Measurements from ENCODE around the gene SNN. TPM values are rescaled to one million over a fixed set of nuclear protein-coding genes. Genes with fewer than 3 reads are reported as not detected.

The SNN gene
- total and polyA plus RNA-seq, 9 of the 15 experiments (the other 6 are each of a cell fraction or from before 2014, with no cell fraction given), result 0.07 to 2.9 (median 1.9) TPM

DNA sequence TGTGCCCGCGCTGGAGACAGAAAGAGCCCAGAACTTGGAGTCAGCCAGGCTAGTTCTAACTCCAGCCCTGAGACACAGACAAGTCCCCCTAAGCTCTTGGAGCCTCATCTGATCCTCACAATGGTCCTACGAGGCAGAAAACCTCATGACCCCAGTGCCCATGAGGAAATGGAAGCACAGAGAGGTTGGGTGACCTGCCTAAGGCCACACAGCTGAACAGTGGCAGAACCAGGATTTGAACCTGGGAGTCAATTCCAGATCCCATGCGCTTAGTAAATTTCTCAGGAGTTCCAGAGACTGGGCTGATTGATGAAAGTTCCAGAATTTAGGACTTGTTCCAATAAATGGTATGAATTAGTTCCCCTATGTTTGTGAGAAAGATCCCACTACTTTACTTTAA lies 42.5 kb upstream of the SNN start (continued):
- TF ChIP-seq ZFP36 (IDR thresholded peaks at IDR 0.05; ENCODE audit: low read depth, low read length, partially characterized antibody) (peak; percentile 91), BHLHE40 (IDR thresholded peaks at IDR 0.05; ENCODE audit: low read length) (no peak), NCOA2 (IDR thresholded peaks at IDR 0.05; ENCODE audit: partially characterized antibody in 2 of 2) (no peak), KDM1A (IDR thresholded peaks at IDR 0.05) (peak; percentile 34 to 45; a peak in 2 of 4 replicates), ZNF76 (CRISPR knock-in tag; IDR thresholded peaks at IDR 0.05; ENCODE audit: borderline replicate concordance) (no peak), THRAP3 (IDR thresholded peaks at IDR 0.05; ENCODE audit: borderline replicate concordance) (no peak), ADNP (tag; IDR thresholded peaks at IDR 0.05) (peak; percentile 69)

DNA sequence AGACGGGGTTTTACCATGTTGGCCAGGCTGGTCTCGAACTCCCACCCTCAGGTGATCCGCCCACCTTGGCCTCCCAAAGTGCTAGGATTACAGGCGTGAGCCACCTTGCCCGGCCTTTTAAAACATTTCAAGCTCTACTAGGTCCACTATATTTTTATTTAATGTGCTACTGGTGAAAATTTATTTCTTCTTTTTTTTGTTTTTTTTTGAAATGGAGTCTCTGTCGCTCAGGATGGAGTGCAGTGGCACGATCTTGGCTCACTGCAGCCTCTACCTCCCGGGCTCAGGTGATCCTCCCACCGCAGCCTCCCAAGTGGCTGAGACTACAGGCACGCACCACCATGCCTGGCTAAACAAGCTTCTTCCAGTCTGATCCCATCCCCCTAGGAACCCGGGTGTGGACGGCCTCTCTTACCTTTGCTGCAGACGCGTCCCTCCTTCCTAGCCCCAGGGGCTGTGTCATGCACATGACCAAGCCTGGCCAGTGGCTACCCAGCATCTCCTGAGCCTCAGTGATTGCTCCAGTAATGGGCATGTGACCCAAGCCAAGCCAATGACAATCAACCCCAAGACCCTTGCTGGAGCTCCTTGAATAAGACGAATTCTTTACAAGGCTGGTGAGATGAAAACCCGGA lies 41.5 kb upstream of the SNN start:
- DNase-seq (ENCODE audit: extremely low read depth in 1 of 4, low spot score in 3 of 4) (no peak), FAIRE-seq (no peak), ATAC-seq (peak; percentile 25)
- H3K9me3 ChIP-seq (replicated peaks; ENCODE audit: control insufficient read depth, insufficient read depth, low read depth, low read length), result no peaks in the 10 kb centered on the region
- H3K4me2 ChIP-seq (ENCODE audit: insufficient read depth, low read length), result no peak overlapping the region
- no peak overlapping the region for H2AFZ ChIP-seq (ENCODE audit: low read depth, low read length)
- no TSS peak for BruUV-seq (replicated peaks)
- H3K9ac ChIP-seq (ENCODE audit: insufficient read depth in 1 of 2, low read depth in 2 of 2, low read length in 2 of 2), result peak overlapping the region in 1 of 2 experiments; percentile 14; a peak in 1 of 4 replicates
- POLR2A ChIA-PET, result interaction anchor here (0.6 to 1.6 kb wide), 4 partner anchors 10 to 224 kb away, joined by 3 to 8 read pairs (median 3); no protein-coding TSS in a partner anchor
- H3K27ac ChIP-seq (ENCODE audit: extremely low read depth, low read depth, low read length), result no peak overlapping the region; the same call in 2 of the 3 replicates
- H3K4me1 ChIP-seq (replicated peaks in 1 of 2; ENCODE audit: control insufficient read depth in 2 of 2, insufficient read depth in 2 of 2, low read length in 2 of 2), result peaks cover 15 to 26% of the 10 kb centered on the region in 2 experiments
- CTCF ChIA-PET (ENCODE audit: low intra/inter-chr PET ratio), result no interaction called here
- no peaks in the 10 kb centered on the region for H3K9me1 ChIP-seq (ENCODE audit: control insufficient read depth, insufficient read depth, low read length)
- WGBS (ENCODE audit: insufficient coverage, low coverage, missing lambda C conversion rate), result 85% methylated on average over 15 of the region's 16 CpGs
- no peak overlapping the region for H3K4me3 ChIP-seq
- H3K27me3 ChIP-seq (ENCODE audit: control insufficient read depth in 2 of 2, insufficient read depth in 2 of 2, low read length in 2 of 2), result peaks cover 0 to 9% of the 10 kb centered on the region in 2 experiments; a peak in 2 of 5 replicates
- intact Hi-C loops (cut with micrococcal nuclease) (no loop called here), in situ Hi-C loops (cut with MboI) (no loop called here)
- H4K20me1 ChIP-seq (replicated peaks; ENCODE audit: control insufficient read depth, insufficient read depth, low read length), result no peaks in the 10 kb centered on the region
- H3K36me3 ChIP-seq (ENCODE audit: control insufficient read depth, insufficient read depth, low read length), result no peaks in the 10 kb centered on the region
- H3K79me2 ChIP-seq (ENCODE audit: control insufficient read depth, insufficient read depth, low read length), result no peaks in the 10 kb centered on the region
- TF ChIP-seq TARDBP (IDR thresholded peaks at IDR 0.05) (no peak), ZNF668 (CRISPR knock-in tag; IDR thresholded peaks at IDR 0.05) (peak; percentile 82; the same call in 1 of the 2 replicates), DDX20 (tag; IDR thresholded peaks at IDR 0.05; ENCODE audit: low read depth) (0 out of 2 replicates have a peak, but pooled peaks have one; percentile 42), ARID1B (IDR thresholded peaks at IDR 0.05) (no peak), ARHGAP35 (IDR thresholded peaks at IDR 0.05; ENCODE audit: partially characterized antibody) (no peak), TAF1 (IDR thresholded peaks at IDR 0.05; ENCODE audit: control insufficient read depth, extremely low read depth, insufficient read depth, low read length, severe bottlenecking) (no peak), MEF2D (tag; conservative IDR thresholded peaks at IDR 0.05; ENCODE audit: low read depth) (peak; percentile 43; the same call in 1 of the 2 replicates), KLF13 (tag; IDR thresholded peaks at IDR 0.05; ENCODE audit: borderline replicate concordance, low read depth) (no peak), LARP7 (IDR thresholded peaks at IDR 0.05) (no peak), POLR2AphosphoS2 (IDR thresholded peaks at IDR 0.05; ENCODE audit: low read length) (no peak), MTF1 (CRISPR knock-in tag; IDR thresholded peaks at IDR 0.05; ENCODE audit: borderline replicate concordance) (peak; percentile 72; the same call in 1 of the 2 replicates)
- TF ChIP-seq, protein P1, sequence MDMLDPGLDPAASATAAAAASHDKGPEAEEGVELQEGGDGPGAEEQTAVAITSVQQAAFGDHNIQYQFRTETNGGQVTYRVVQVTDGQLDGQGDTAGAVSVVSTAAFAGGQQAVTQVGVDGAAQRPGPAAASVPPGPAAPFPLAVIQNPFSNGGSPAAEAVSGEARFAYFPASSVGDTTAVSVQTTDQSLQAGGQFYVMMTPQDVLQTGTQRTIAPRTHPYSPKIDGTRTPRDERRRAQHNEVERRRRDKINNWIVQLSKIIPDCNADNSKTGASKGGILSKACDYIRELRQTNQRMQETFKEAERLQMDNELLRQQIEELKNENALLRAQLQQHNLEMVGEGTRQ (CRISPR knock-in tag; IDR thresholded peaks at IDR 0.05), result peak; percentile 75
- TF ChIP-seq, protein P2, sequence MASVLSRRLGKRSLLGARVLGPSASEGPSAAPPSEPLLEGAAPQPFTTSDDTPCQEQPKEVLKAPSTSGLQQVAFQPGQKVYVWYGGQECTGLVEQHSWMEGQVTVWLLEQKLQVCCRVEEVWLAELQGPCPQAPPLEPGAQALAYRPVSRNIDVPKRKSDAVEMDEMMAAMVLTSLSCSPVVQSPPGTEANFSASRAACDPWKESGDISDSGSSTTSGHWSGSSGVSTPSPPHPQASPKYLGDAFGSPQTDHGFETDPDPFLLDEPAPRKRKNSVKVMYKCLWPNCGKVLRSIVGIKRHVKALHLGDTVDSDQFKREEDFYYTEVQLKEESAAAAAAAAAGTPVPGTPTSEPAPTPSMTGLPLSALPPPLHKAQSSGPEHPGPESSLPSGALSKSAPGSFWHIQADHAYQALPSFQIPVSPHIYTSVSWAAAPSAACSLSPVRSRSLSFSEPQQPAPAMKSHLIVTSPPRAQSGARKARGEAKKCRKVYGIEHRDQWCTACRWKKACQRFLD (CRISPR knock-in tag; IDR thresholded peaks at IDR 0.05), result no peak

Data from K562 (cell line).